Pancreas (tissue), 10 donors: Measurements from ENCODE around the gene TH. TPM values are rescaled to one million over a fixed set of nuclear protein-coding genes. Genes with fewer than 3 reads are reported as not detected.

Experiments
- ATAC-seq, 4 donors: fragments of 200-7000 bp; cut with Tn5 transposase; one replicate each; pipeline versions ENCODE4 v1.8.0 to v1.9.1; 2020; ENCODE audit warnings: mild to moderate bottlenecking in 4 of 4, moderate library complexity in 4 of 4
- DNase-seq, 6 donors: peaks; one replicate each; pipeline ENCODE4 v3.0.0-alpha.2; 2020
- FAIRE-seq: peaks from 2 replicates; lab custom pipeline; 2012; peaks lifted over from hg19 to GRCh38; lab: Jason Lieb, UNC
- H3K27ac ChIP-seq, 4 donors: fragments of 200-600 bp; sonication (generic); 1 replicate in 3 of 4; 2 replicates in 1 of 4; pipeline versions ENCODE4 v1.5.0 to v1.8.0; 2020
- H3K27me3 ChIP-seq, 4 donors: fragments of 200-600 bp; one replicate each; pipeline ENCODE4 v1.8.0; 2021
- H3K36me3 ChIP-seq, 3 donors: fragments of 200-600 bp; sonication (generic) in 1 of 3; one replicate each; pipeline versions ENCODE4 v1.5.0 to v1.8.0; 2020 to 2021
- H3K4me1 ChIP-seq, 3 donors: fragments of 200-600 bp; one replicate each; pipeline ENCODE4 v1.8.0; 2021
- H3K4me3 ChIP-seq, 4 donors: fragments of 200-600 bp; sonication (generic) in 2 of 4; one replicate each; pipeline versions ENCODE4 v1.5.0 to v1.8.0; 2020 to 2021
- H3K9me3 ChIP-seq, 4 donors: fragments of 200-600 bp; one replicate each; pipeline ENCODE4 v1.8.0; 2021
- CTCF ChIP-seq, 4 donors: fragments of 200-600 bp; sonication (generic) in 3 of 4; IDR thresholded peaks; one replicate each; pipeline versions ENCODE4 v1.5.0 to v1.8.0; 2021; ENCODE audit warnings: antibody characterized with exemption in 4 of 4
- WGBS, 2 donors: extraction: QIAGEN DNeasy Blood & Tissue Kit; methylation state at CpG; one replicate each; pipeline ENCODE4 v1.1.7; 2013; 5-methylcytosine and 5-hydroxymethylcytosine counted together
- intact Hi-C, 3 donors: fragments of 100-400 bp; cut with DNase I; formaldehyde crosslinking; loops; one replicate each; pipeline versions ENCODE4 v1.11.1 to v1.14.2; 2022
- polyA plus RNA-seq, 2 donors: library from polyadenylated mRNA; stranded (reverse); fragments of 200-250 nt; gene quantifications; one replicate each; pipeline ENCODE4 v1.2.3, GENCODE V29; 2013
- total RNA-seq, 6 donors: library from RNA; stranded (reverse); fragmentation: NEBNext Ultra II Directional in 4 of 6; extraction: Animal tissue kit (Norgen Biotek cat#: 25700) in 4 of 6; gene quantifications; one replicate each; pipeline versions ENCODE4 v1.2.1 to v1.2.4, GENCODE V29; 2021 to 2023
- donor health status: healthy with polysubstance abuse.
- donor health status: DM: no; HTN: no; CAD: no; lungs with moderate emphysema.
- donor health status: DM: no; HTN: no; CAD: no.
- donor health status: control.
- donor health status: control.
- donor health status: Bipolar disorder and iron deficiency.
- donor health status: DM: yes; HTN: yes; CAD: no.
- donor health status: DM: no; HTN: no; CAD: no.
- donor health status: DM: no; HTN: no; CAD: no.
- donor health status: DM: yes; HTN: yes; CAD: no.

Gene TH
- total and polyA plus RNA-seq, 8 donors = 0.19 to 2.5 (median 0.38) TPM; not detected in 2

GRCh38 chr11:2132246-2132645 is 39.4 kb downstream of the TH start:
- TF ChIP-seq CTCF (IDR thresholded peaks at IDR 0.05) = no peak
- Histone ChIP-seq H3K27ac (no peak overlapping the region), H3K27me3 (peaks cover 0 to 3% (median 0%) of the 10 kb centered on the region in 4 donors), H3K9me3 (no peaks in the 10 kb centered on the region), H3K4me3 (no peak overlapping the region), H3K4me1 (no peaks in the 10 kb centered on the region), H3K36me3 (no peaks in the 10 kb centered on the region)
- DNase-seq (no peak), FAIRE-seq (no peak), ATAC-seq (no peak)
- WGBS, 2 donors = 53 to 55% methylated on average over 6 of the region's 6 CpGs
- intact Hi-C loops = no loop called here

DNA sequence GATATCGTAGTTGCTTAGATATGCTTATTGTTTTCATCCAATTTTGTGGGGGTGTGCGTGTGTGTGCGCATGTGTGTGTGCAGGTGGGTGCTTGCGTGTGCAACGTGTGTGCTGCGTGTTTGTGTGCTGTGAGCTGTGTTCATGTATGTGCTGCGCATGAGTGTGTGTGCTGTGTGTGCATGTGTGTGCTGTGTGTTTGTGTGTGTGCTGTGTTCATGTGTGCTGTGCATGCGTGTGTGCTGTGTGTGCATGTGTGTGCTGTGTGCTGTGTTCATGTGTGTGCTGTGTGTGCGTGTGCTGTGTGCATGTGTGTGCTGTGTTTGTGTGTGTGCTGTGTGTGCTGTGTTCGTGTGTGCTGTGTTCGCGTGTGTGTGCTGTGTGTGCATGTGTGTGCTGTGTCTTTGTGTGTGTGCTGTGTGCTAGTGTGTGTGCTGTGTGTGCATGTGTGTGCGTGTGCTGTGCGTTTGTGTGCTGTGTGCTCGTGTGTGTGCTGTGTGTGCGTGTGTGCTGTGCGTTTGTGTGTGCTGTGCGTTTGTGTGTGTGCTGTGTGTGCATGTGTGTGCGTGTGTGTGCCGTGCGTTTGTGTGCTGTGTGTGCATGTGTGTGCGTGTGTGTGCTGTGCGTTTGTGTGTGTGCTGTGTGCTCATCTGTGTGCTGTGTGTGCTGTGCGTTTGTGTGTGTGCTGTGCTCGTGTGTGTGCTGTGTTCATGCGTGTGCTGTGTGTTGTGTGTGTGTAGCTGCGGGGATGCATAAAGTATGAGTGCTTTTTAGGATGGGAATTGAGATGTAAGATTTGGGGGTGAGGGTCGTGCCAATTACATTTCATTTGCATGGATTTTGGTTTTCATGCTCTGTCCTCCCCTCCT is 40.0 kb downstream of the TH start:
- Histone ChIP-seq H3K27ac (no peak overlapping the region), H3K27me3 (peaks cover 0 to 3% (median 0%) of the 10 kb centered on the region in 4 donors), H3K4me1 (no peaks in the 10 kb centered on the region), H3K4me3 (no peak overlapping the region), H3K36me3 (no peaks in the 10 kb centered on the region), H3K9me3 (no peaks in the 10 kb centered on the region)
- ATAC-seq (no peak), DNase-seq (no peak), FAIRE-seq (no peak)
- intact Hi-C loops = no loop called here
- 62 to 75% methylated on average over 28 of the region's 28 CpGs for WGBS, 2 donors
- no peak for TF ChIP-seq CTCF (IDR thresholded peaks at IDR 0.05)

DNA sequence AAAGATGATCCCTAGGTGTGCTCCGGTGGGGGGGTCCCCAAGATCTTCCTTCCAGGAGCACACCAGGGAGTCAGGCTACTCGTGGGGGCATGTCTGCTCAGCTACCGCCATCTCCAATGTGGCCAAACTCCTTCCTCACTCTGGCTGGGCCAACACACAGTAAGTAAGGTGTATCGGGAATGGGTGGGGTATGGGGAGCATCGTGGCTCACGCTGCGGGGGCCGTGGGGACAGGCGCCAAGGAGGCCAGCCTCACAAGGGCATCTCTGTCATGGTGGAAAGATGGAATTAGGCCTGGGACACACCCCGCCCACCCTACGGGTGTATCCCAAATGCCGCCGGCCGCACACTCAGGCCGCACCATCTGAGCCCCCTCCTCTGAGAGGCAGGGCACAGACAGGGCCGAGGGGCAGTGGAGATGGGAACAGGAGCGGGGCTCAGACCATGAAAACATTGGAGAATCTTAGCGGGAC is 40.7 kb downstream of the TH start:
- 66 to 71% methylated on average over 17 to 18 of the region's 18 CpGs for WGBS, 2 donors
- Histone ChIP-seq H3K9me3 (no peaks in the 10 kb centered on the region), H3K27ac (no peak overlapping the region), H3K36me3 (no peaks in the 10 kb centered on the region), H3K4me3 (no peak overlapping the region), H3K27me3 (peaks cover 0 to 3% (median 0%) of the 10 kb centered on the region in 4 donors), H3K4me1 (no peaks in the 10 kb centered on the region)
- FAIRE-seq = no peak
- peak in 2 of 6 donors; percentile 10 to 41 for DNase-seq
- no peak for ATAC-seq
- TF ChIP-seq CTCF (IDR thresholded peaks at IDR 0.05) = no peak
- intact Hi-C loops = no loop called here

GRCh38 chr11:2129699-2130366 is 41.8 kb downstream of the TH start:
- DNase-seq (peak in 2 of 6 donors; percentile 18 to 65), FAIRE-seq (no peak), ATAC-seq (no peak)
- no peak for TF ChIP-seq CTCF (IDR thresholded peaks at IDR 0.05)
- Histone ChIP-seq H3K9me3 (no peaks in the 10 kb centered on the region), H3K4me1 (no peaks in the 10 kb centered on the region), H3K4me3 (no peak overlapping the region), H3K27ac (no peak overlapping the region), H3K36me3 (no peaks in the 10 kb centered on the region), H3K27me3 (peaks cover 0 to 3% (median 0%) of the 10 kb centered on the region in 4 donors)
- WGBS, 2 donors = 64 to 79% methylated on average over 23 to 25 of the region's 25 CpGs
- intact Hi-C loops = no loop called here
